Parathyroid adenoma (tissue), 2 donors: ENCODE measurements around the gene NDUFA11.

Experiments used
- H2AFZ ChIP-seq: fragments of 300-600 bp; sonication (generic); one replicate; pipeline ENCODE4 v1.7.0; 2017; ENCODE audit warnings: antibody characterized with exemption, mild to moderate bottlenecking
- H3K27ac ChIP-seq: fragments of 300-600 bp; sonication (generic); one replicate; pipeline ENCODE4 v1.7.0; 2017
- H3K27me3 ChIP-seq: fragments of 300-600 bp; sonication (generic); one replicate; pipeline ENCODE4 v1.7.0; 2017; ENCODE audit warnings: low read length; ENCODE audit not compliant: control insufficient read depth, insufficient read depth
- H3K36me3 ChIP-seq: fragments of 300-600 bp; sonication (generic); one replicate; pipeline ENCODE4 v1.7.0; 2017; ENCODE audit warnings: low read length; ENCODE audit not compliant: control insufficient read depth, insufficient read depth
- H3K4me1 ChIP-seq: fragments of 300-600 bp; sonication (generic); one replicate; pipeline ENCODE4 v1.7.0; 2017; ENCODE audit warnings: control low read depth
- H3K4me2 ChIP-seq: fragments of 300-600 bp; sonication (generic); one replicate; pipeline ENCODE4 v1.7.0; 2017; ENCODE audit warnings: low read length
- H3K4me3 ChIP-seq: fragments of 300-600 bp; sonication (generic); one replicate; pipeline ENCODE4 v1.7.0; 2017; ENCODE audit warnings: low read depth, low read length
- H3K79me2 ChIP-seq: fragments of 300-600 bp; sonication (generic); one replicate; pipeline ENCODE4 v1.7.0; 2017; ENCODE audit warnings: control low read depth
- H3K9ac ChIP-seq: fragments of 300-600 bp; sonication (generic); one replicate; pipeline ENCODE4 v1.7.0; 2017; ENCODE audit warnings: mild to moderate bottlenecking
- H3K9me3 ChIP-seq: fragments of 300-600 bp; sonication (generic); one replicate; pipeline ENCODE4 v1.7.0; 2017; ENCODE audit warnings: low read length; ENCODE audit not compliant: control insufficient read depth
- CTCF ChIP-seq: fragments of 300-600 bp; sonication (generic); IDR thresholded peaks from one replicate; pipeline ENCODE4 v1.7.0; 2017; ENCODE audit warnings: antibody characterized with exemption, mild to moderate bottlenecking
- donor health status: primary hyperparathyroidism.

The NDUFA11 gene

GRCh38 chr19:5893296-5893903 lies 10.2 kb downstream of the NDUFA11 start:
- H3K36me3 ChIP-seq, result no peaks in the 10 kb centered on the region
- no peaks in the 10 kb centered on the region for H3K9me3 ChIP-seq
- H3K4me2 ChIP-seq, result no peak overlapping the region
- no peak overlapping the region for H2AFZ ChIP-seq
- no peak overlapping the region for H3K9ac ChIP-seq
- H3K27me3 ChIP-seq, result no peaks in the 10 kb centered on the region
- H3K4me1 ChIP-seq, result no peaks in the 10 kb centered on the region
- no peak overlapping the region for H3K27ac ChIP-seq
- no peak overlapping the region for H3K4me3 ChIP-seq
- no peak for TF ChIP-seq CTCF
- H3K79me2 ChIP-seq, result no peaks in the 10 kb centered on the region

- no peak overlapping the region for H3K9ac ChIP-seq
- H3K79me2 ChIP-seq, result no peaks in the 10 kb centered on the region
- H2AFZ ChIP-seq, result no peak overlapping the region
- H3K4me3 ChIP-seq, result no peak overlapping the region
- no peaks in the 10 kb centered on the region for H3K9me3 ChIP-seq
- H3K4me2 ChIP-seq, result no peak overlapping the region
- no peak overlapping the region for H3K27ac ChIP-seq
- no peaks in the 10 kb centered on the region for H3K4me1 ChIP-seq
- no peak for TF ChIP-seq CTCF
- H3K36me3 ChIP-seq, result no peaks in the 10 kb centered on the region
- no peaks in the 10 kb centered on the region for H3K27me3 ChIP-seq
Observed at GRCh38 chr19:5892772-5893275, 10.8 kb downstream of the NDUFA11 start.

GRCh38 chr19:5891938-5892771 lies 11.4 kb downstream of the NDUFA11 start:
- Histone ChIP-seq H3K9ac (no peak overlapping the region), H3K36me3 (no peaks in the 10 kb centered on the region), H3K79me2 (no peaks in the 10 kb centered on the region), H3K9me3 (no peaks in the 10 kb centered on the region), H3K27ac (no peak overlapping the region), H2AFZ (no peak overlapping the region), H3K4me1 (no peaks in the 10 kb centered on the region), H3K4me3 (no peak overlapping the region), H3K27me3 (no peaks in the 10 kb centered on the region), H3K4me2 (no peak overlapping the region)
- peak; percentile 63 for TF ChIP-seq CTCF

- Histone ChIP-seq H3K36me3 (no peaks in the 10 kb centered on the region), H3K9ac (no peak overlapping the region)
Observed at GRCh38 chr19:5891572-5891937, 12.0 kb downstream of the NDUFA11 start.

More at GRCh38 chr19:5891572-5891937, 12.0 kb downstream of the NDUFA11 start:
- Histone ChIP-seq H3K4me3 (no peak overlapping the region), H3K4me1 (no peaks in the 10 kb centered on the region), H3K79me2 (no peaks in the 10 kb centered on the region), H3K27me3 (no peaks in the 10 kb centered on the region), H3K4me2 (no peak overlapping the region), H3K27ac (no peak overlapping the region), H3K9me3 (no peaks in the 10 kb centered on the region), H2AFZ (no peak overlapping the region)
- TF ChIP-seq CTCF, result no peak
